Measurements from ENCODE around the gene HSPA1B. TPM values are rescaled to one million over a fixed set of nuclear protein-coding genes. Genes with fewer than 3 reads are reported as not detected.
A peak's percentile ranks its signal among the peaks of the same experiment; 100 is the strongest.
"Not testable (repeated sequence)": the region's sequence is repeated elsewhere in the genome, so short reads cannot be mapped to it uniquely, and the experiment has no call there.

HSPA1B gene
- total RNA-seq, 4 donors from 2014 or later = 378 to 549 (median 420) TPM

DNA sequence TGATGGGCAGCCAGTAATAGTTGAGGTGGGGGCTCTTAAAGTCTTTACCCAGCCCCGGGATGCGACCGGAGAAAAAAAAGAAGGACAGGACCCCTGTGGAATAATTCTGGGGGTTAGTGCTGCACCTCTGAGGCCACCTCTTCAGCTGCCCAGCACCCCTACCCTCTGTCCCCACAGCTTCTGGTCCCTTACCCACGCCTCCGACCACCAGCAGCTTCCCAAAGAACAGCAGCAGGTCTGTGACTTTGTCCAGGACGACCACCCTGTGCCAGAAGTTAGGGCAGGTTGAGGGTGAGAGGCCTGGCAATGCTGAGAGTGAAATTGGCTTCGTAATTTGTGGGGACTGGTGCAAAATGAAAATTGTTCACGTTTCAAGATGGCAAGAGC is 37.3 kb downstream of the HSPA1B start:
- 84 to 90% methylated on average over 8 of the region's 8 CpGs for WGBS, 2 donors
- intact Hi-C loops (cut with DNase I; ENCODE audit: low total_unique reads) = no loop called here
- no peak for TF ChIP-seq POLR2A (IDR thresholded peaks at IDR 0.05)
- TF ChIP-seq, protein P1, sequence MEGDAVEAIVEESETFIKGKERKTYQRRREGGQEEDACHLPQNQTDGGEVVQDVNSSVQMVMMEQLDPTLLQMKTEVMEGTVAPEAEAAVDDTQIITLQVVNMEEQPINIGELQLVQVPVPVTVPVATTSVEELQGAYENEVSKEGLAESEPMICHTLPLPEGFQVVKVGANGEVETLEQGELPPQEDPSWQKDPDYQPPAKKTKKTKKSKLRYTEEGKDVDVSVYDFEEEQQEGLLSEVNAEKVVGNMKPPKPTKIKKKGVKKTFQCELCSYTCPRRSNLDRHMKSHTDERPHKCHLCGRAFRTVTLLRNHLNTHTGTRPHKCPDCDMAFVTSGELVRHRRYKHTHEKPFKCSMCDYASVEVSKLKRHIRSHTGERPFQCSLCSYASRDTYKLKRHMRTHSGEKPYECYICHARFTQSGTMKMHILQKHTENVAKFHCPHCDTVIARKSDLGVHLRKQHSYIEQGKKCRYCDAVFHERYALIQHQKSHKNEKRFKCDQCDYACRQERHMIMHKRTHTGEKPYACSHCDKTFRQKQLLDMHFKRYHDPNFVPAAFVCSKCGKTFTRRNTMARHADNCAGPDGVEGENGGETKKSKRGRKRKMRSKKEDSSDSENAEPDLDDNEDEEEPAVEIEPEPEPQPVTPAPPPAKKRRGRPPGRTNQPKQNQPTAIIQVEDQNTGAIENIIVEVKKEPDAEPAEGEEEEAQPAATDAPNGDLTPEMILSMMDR (IDR thresholded peaks at IDR 0.05) = no peak
- no peak for DNase-seq (ENCODE audit: low spot score in 2 of 2)
- no peak overlapping the region for H3K4me3 ChIP-seq (ENCODE audit: low read depth, poor library complexity, severe bottlenecking)

GRCh38 chr6:31865205-31866118 is 37.9 kb downstream of the HSPA1B start:
- no peak for DNase-seq (ENCODE audit: low spot score in 2 of 2)
- TF ChIP-seq, protein P1 (IDR thresholded peaks at IDR 0.05) = peak in 1 of 3 donors; percentile 31
- no peak for TF ChIP-seq POLR2A (IDR thresholded peaks at IDR 0.05)
- H3K4me3 ChIP-seq (ENCODE audit: low read depth, poor library complexity, severe bottlenecking) = no peak overlapping the region
- WGBS, 2 donors = 85% methylated on average over 21 of the region's 21 CpGs
- intact Hi-C loops (cut with DNase I; ENCODE audit: low total_unique reads) = no loop called here

- 78 to 79% methylated on average over 1 of the region's 1 CpG for WGBS, 2 donors
- intact Hi-C loops (cut with DNase I; ENCODE audit: low total_unique reads); DNase-seq (ENCODE audit: low spot score in 2 of 2); H3K4me3 ChIP-seq (ENCODE audit: low read depth, poor library complexity, severe bottlenecking): not testable (repeated sequence)
These were observed 41.1 kb downstream of the HSPA1B start for GRCh38 chr6:31868658-31868971.

DNA sequence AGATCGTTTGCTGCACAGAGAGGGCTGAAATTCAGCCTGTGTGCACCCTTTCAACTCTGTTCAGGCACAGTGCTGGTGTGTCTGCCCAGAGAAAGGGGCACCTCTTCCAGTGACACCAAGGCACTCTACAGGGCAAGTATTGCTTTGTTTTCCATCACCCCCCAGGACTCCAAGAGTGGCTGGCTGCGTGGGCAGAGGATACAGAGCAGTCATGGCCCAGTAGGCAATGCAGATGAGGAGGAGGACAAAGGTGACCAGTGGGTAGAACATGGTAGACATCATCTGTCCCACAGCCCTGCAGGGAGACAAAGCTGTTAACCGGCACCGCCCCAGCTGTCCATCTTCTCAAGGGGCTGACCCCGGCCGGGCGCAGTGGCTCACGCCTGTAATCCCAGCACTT is 41.8 kb downstream of the HSPA1B start:
- intact Hi-C loops (cut with DNase I; ENCODE audit: low total_unique reads) = no loop called here
- no peak overlapping the region for H3K4me3 ChIP-seq (ENCODE audit: low read depth, poor library complexity, severe bottlenecking)
- TF ChIP-seq, protein P1 (IDR thresholded peaks at IDR 0.05) = no peak
- no peak for TF ChIP-seq POLR2A (IDR thresholded peaks at IDR 0.05)
- 81 to 84% methylated on average over 8 of the region's 8 CpGs for WGBS, 2 donors
- no peak for DNase-seq (ENCODE audit: low spot score in 2 of 2)

- 68 to 78% methylated on average over 8 to 14 of the region's 16 CpGs for WGBS, 2 donors
- intact Hi-C loops (cut with DNase I; ENCODE audit: low total_unique reads) = no loop called here
- no peak overlapping the region for H3K4me3 ChIP-seq (ENCODE audit: low read depth, poor library complexity, severe bottlenecking)
- no peak for DNase-seq (ENCODE audit: low spot score in 2 of 2)
- TF ChIP-seq, protein P1 (IDR thresholded peaks at IDR 0.05) = no peak
- TF ChIP-seq POLR2A (IDR thresholded peaks at IDR 0.05) = no peak
These were observed 42.9 kb downstream of the HSPA1B start for GRCh38 chr6:31870385-31870921.

- no peak for TF ChIP-seq POLR2A (IDR thresholded peaks at IDR 0.05)
- TF ChIP-seq, protein P1 (IDR thresholded peaks at IDR 0.05) = no peak
- 60 to 77% methylated on average over 9 of the region's 9 CpGs for WGBS, 2 donors
- no peak overlapping the region for H3K4me3 ChIP-seq (ENCODE audit: low read depth, poor library complexity, severe bottlenecking)
- no peak for DNase-seq (ENCODE audit: low spot score in 2 of 2)
- intact Hi-C loops (cut with DNase I; ENCODE audit: low total_unique reads) = no loop called here
These were observed 43.6 kb downstream of the HSPA1B start for GRCh38 chr6:31871046-31871659.

All from lower leg skin (tissue), 4 donors.